H9 (cell line): ENCODE results near the gene FSIP1. TPM values are rescaled to one million over a fixed set of nuclear protein-coding genes. Genes with fewer than 3 reads are reported as not detected.

Experiments
- DNase-seq: peaks from one replicate; pipeline ENCODE4 v3.0.0-alpha.2; 2017
- H2AFZ ChIP-seq: one replicate; pipeline ENCODE4 v1.6.1; 2013; ENCODE audit warnings: mild to moderate bottlenecking, low read length, control low read depth, moderate library complexity
- H2AK5ac ChIP-seq: 2 replicates; pipeline ENCODE4 v1.6.1; 2013; ENCODE audit warnings: low read length, control low read depth, mixed read lengths; ENCODE audit not compliant: insufficient read length
- H2BK120ac ChIP-seq: one replicate; pipeline ENCODE4 v1.6.1; 2013; ENCODE audit warnings: low read depth, mild to moderate bottlenecking, low read length, control low read depth, inconsistent platforms; ENCODE audit not compliant: poor library complexity, severe bottlenecking
- H2BK12ac ChIP-seq: 2 replicates; pipeline ENCODE4 v1.6.1; 2013; ENCODE audit warnings: low read length, control low read depth, mixed read lengths, low read depth; ENCODE audit not compliant: insufficient read length
- H2BK15ac ChIP-seq: 2 replicates; pipeline ENCODE4 v1.6.1; 2013; ENCODE audit warnings: low read depth, low read length, control low read depth
- H2BK20ac ChIP-seq: one replicate; pipeline ENCODE4 v1.6.1; 2013; ENCODE audit warnings: low read depth, mild to moderate bottlenecking, low read length, control low read depth, inconsistent platforms; ENCODE audit not compliant: poor library complexity, severe bottlenecking
- H2BK5ac ChIP-seq: 2 replicates; pipeline ENCODE4 v1.6.1; 2013; ENCODE audit warnings: low read length, control low read depth, mixed read lengths; ENCODE audit not compliant: insufficient read length
- H3K14ac ChIP-seq: 2 replicates; pipeline ENCODE4 v1.6.1; 2013; ENCODE audit warnings: low read length, control low read depth; ENCODE audit not compliant: insufficient read depth
- H3K18ac ChIP-seq: 2 replicates; pipeline ENCODE4 v1.6.1; 2013; ENCODE audit warnings: low read depth, mild to moderate bottlenecking, mixed read lengths, low read length, control low read depth; ENCODE audit not compliant: insufficient read length
- H3K23ac ChIP-seq: 2 replicates; pipeline ENCODE4 v1.6.1; 2013; ENCODE audit warnings: low read length, control low read depth, mixed read lengths, low read depth; ENCODE audit not compliant: insufficient read length
- H3K23me2 ChIP-seq: 2 replicates; pipeline ENCODE4 v1.6.1; 2013; ENCODE audit warnings: low read depth, mild to moderate bottlenecking, mixed read lengths, low read length, control low read depth; ENCODE audit not compliant: insufficient read length, poor library complexity, severe bottlenecking
- H3K27ac ChIP-seq: 2 replicates; pipeline ENCODE4 v1.5.1; 2013; ENCODE audit warnings: low read length, control low read depth, mixed read lengths, low read depth; ENCODE audit not compliant: insufficient read length
- H3K27me3 ChIP-seq: 2 replicates; pipeline ENCODE4 v1.6.1; 2013; ENCODE audit warnings: low read length, control low read depth, inconsistent platforms; ENCODE audit not compliant: insufficient read depth
- H3K4ac ChIP-seq: 2 replicates; pipeline ENCODE4 v1.6.1; 2013; ENCODE audit warnings: low read depth, mild to moderate bottlenecking, control low read depth, inconsistent platforms, low read length, moderate library complexity
- H3K4me1 ChIP-seq: 2 replicates; pipeline ENCODE4 v1.6.1; 2013; ENCODE audit warnings: low read length, control low read depth, inconsistent platforms; ENCODE audit not compliant: insufficient read depth
- H3K4me2 ChIP-seq: 2 replicates; pipeline ENCODE4 v1.6.1; 2013; ENCODE audit warnings: low read length, control low read depth, mixed read lengths; ENCODE audit not compliant: insufficient read length, insufficient read depth
- H3K56ac ChIP-seq: 2 replicates; pipeline ENCODE4 v1.6.1; 2013; ENCODE audit warnings: low read depth, mild to moderate bottlenecking, mixed read lengths, low read length, control low read depth; ENCODE audit not compliant: insufficient read length
- H3K79me1 ChIP-seq: 2 replicates; pipeline ENCODE4 v1.6.1; 2013; ENCODE audit warnings: low read depth, mild to moderate bottlenecking, moderate library complexity, low read length, control low read depth, inconsistent platforms; ENCODE audit not compliant: insufficient read depth, poor library complexity, severe bottlenecking
- H3K79me2 ChIP-seq: 2 replicates; pipeline ENCODE4 v1.6.1; 2013; ENCODE audit warnings: low read length, control low read depth, inconsistent platforms; ENCODE audit not compliant: insufficient read depth
- H3K9ac ChIP-seq: 2 replicates; pipeline ENCODE4 v1.6.1; 2013; ENCODE audit warnings: low read length, control low read depth, mixed read lengths; ENCODE audit not compliant: insufficient read length; ENCODE audit errors: extremely low read depth
- H3K9me3 ChIP-seq: one replicate; pipeline ENCODE4 v1.6.1; 2013; ENCODE audit warnings: low read depth, low read length, inconsistent platforms; ENCODE audit not compliant: control insufficient read depth
- H3T11ph ChIP-seq: one replicate; pipeline ENCODE4 v1.6.1; 2013; ENCODE audit warnings: mild to moderate bottlenecking, low read length, control low read depth, inconsistent platforms
- H4K20me1 ChIP-seq: one replicate; pipeline ENCODE4 v1.6.1; 2013; ENCODE audit not compliant: control insufficient read depth, insufficient read length, insufficient read depth
- H4K5ac ChIP-seq: 2 replicates; pipeline ENCODE4 v1.6.1; 2013; ENCODE audit warnings: low read depth, mild to moderate bottlenecking, mixed read lengths, low read length, control low read depth; ENCODE audit not compliant: insufficient read length
- H4K8ac ChIP-seq: replicated peaks from 2 replicates; pipeline ENCODE4 v1.6.1; 2013; ENCODE audit warnings: low read length, control low read depth, mixed read lengths, low read depth; ENCODE audit not compliant: insufficient read length
- H4K91ac ChIP-seq: 2 replicates; pipeline ENCODE4 v1.6.1; 2013; ENCODE audit warnings: low read depth, mild to moderate bottlenecking, moderate library complexity, mixed read lengths, low read length, control low read depth; ENCODE audit not compliant: insufficient read length
- H3K27ac Mint-ChIP-seq, 3 experiments: 2 replicates in 2 of 3; 3 replicates in 1 of 3; pipeline ENCODE4 v1.8.0; 2020 to 2021; ENCODE audit warnings: mixed read lengths in 3 of 3, mild to moderate bottlenecking in 1 of 3, moderate library complexity in 1 of 3
- H3K27me3 Mint-ChIP-seq: 2 replicates; pipeline ENCODE4 v1.8.0; 2021; ENCODE audit warnings: low read depth, mild to moderate bottlenecking, moderate library complexity, mixed read lengths
- H3K36me3 Mint-ChIP-seq, 3 experiments: 2 replicates in 2 of 3; 3 replicates in 1 of 3; pipeline ENCODE4 v1.8.0; 2020 to 2021; ENCODE audit warnings: low read depth in 3 of 3, mixed read lengths in 3 of 3; ENCODE audit not compliant: insufficient read depth in 1 of 3
- H3K4me1 Mint-ChIP-seq, 2 experiments: 2 replicates each; pipeline ENCODE4 v1.8.0; 2020; ENCODE audit warnings: mixed read lengths in 2 of 2
- H3K4me3 Mint-ChIP-seq, 2 experiments: 2 replicates in 1 of 2; 3 replicates in 1 of 2; pipeline ENCODE4 v1.8.0; 2020 to 2021; ENCODE audit warnings: mild to moderate bottlenecking in 2 of 2, mixed read lengths in 2 of 2, moderate library complexity in 1 of 2
- H3K9me3 Mint-ChIP-seq, 2 experiments: 2 replicates in 1 of 2; 3 replicates in 1 of 2; pipeline ENCODE4 v1.8.0; 2020; ENCODE audit warnings: mild to moderate bottlenecking in 2 of 2, mixed read lengths in 2 of 2, moderate library complexity in 1 of 2
- WGBS: extraction: QIAGEN DNeasy Blood & Tissue Kit; methylation state at CpG from one replicate; pipeline ENCODE4 v1.1.7; 2013; ENCODE audit warnings: missing lambda C conversion rate, low lambda C conversion rate, mixed read lengths; ENCODE audit not compliant: insufficient read length; ENCODE audit errors: extremely low coverage; 5-methylcytosine and 5-hydroxymethylcytosine counted together
- total RNA-seq: library from RNA; stranded (reverse); gene quantifications from 2 replicates; pipeline ENCODE4 v1.2.1, GENCODE V29; 2021
- TF ChIP-seq, protein P1 (sequence below): fragments of 200-600 bp; sonication (generic); conservative IDR thresholded peaks from 3 replicates; pipeline ENCODE4 v1.8.0; 2021; ENCODE audit warnings: antibody characterized with exemption, mild to moderate bottlenecking

Gene FSIP1
- total RNA-seq, 1 experiment from 2014 or later, result 0.96 TPM

DNA sequence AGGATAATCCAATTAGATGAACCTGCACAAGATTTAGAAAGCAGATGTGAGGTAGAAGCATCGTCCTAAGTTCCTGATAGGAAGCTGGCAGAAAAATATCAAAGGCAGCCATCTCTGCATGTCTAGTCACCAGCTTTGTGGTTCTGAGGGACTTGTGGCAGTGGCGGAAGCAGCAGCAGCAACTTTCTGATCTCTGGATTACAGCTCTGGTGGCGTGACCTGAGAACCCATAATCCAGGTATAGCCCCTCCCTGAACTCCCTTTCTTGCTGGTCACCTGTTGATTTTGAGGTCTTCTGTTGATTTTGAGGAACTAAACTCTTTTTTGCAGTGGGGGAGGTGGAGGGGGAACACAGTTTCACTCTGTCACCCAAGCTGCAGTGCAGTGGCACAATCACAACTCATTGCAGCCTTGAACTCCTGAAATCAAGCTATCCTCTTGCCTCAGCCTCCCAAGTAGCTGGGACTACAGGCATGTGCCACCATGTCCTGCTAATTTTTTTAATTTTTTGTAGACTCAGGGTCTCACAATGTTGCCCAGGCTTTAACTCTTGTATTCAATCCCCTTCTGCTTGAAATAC, 7.9 kb downstream of the FSIP1 start:
- H3K27me3 Mint-ChIP-seq, result no peaks in the 10 kb centered on the region
- H3T11ph ChIP-seq, result no peak overlapping the region

More for the DNA sequence above, 7.9 kb downstream of the FSIP1 start:
- H3K79me1 ChIP-seq, result no peaks in the 10 kb centered on the region
- Mint-ChIP-seq H3K4me3 (no peak overlapping the region), H3K36me3 (peaks cover 0 to 2% (median 0%) of the 10 kb centered on the region in 3 experiments; a peak in 2 of 7 replicates), H3K4me1 (peaks cover 18 to 26% of the 10 kb centered on the region in 2 experiments), H3K9me3 (no peaks in the 10 kb centered on the region; a peak in 1 of 5 replicates), H3K27ac (no peak overlapping the region)
- H3K18ac ChIP-seq, result no peak overlapping the region
- no peak overlapping the region for H3K23ac ChIP-seq
- no peak overlapping the region for H3K27ac ChIP-seq
- no peak overlapping the region for H2BK20ac ChIP-seq
- no peaks in the 10 kb centered on the region for H4K20me1 ChIP-seq
- H3K56ac ChIP-seq, result no peak overlapping the region
- no peak for DNase-seq
- no peaks in the 10 kb centered on the region; the same call in 1 of the 2 replicates for H3K4me1 ChIP-seq
- no peak overlapping the region for H3K9ac ChIP-seq
- no peak overlapping the region for H2AK5ac ChIP-seq
- no CpG with 5 or more reads among the region's 3 CpGs for WGBS
- no peak overlapping the region for H4K5ac ChIP-seq
- no peaks in the 10 kb centered on the region for H3K23me2 ChIP-seq
- no peak overlapping the region for H2BK15ac ChIP-seq
- no peak overlapping the region for H3K14ac ChIP-seq
- no peak overlapping the region for H3K4me2 ChIP-seq
- TF ChIP-seq, protein P1, sequence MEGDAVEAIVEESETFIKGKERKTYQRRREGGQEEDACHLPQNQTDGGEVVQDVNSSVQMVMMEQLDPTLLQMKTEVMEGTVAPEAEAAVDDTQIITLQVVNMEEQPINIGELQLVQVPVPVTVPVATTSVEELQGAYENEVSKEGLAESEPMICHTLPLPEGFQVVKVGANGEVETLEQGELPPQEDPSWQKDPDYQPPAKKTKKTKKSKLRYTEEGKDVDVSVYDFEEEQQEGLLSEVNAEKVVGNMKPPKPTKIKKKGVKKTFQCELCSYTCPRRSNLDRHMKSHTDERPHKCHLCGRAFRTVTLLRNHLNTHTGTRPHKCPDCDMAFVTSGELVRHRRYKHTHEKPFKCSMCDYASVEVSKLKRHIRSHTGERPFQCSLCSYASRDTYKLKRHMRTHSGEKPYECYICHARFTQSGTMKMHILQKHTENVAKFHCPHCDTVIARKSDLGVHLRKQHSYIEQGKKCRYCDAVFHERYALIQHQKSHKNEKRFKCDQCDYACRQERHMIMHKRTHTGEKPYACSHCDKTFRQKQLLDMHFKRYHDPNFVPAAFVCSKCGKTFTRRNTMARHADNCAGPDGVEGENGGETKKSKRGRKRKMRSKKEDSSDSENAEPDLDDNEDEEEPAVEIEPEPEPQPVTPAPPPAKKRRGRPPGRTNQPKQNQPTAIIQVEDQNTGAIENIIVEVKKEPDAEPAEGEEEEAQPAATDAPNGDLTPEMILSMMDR, result no peak
- H2BK12ac ChIP-seq, result no peak overlapping the region
- H3K79me2 ChIP-seq, result no peaks in the 10 kb centered on the region
- H4K8ac ChIP-seq, result no peak overlapping the region
- H2BK5ac ChIP-seq, result no peak overlapping the region
- H3K9me3 ChIP-seq, result no peaks in the 10 kb centered on the region
- H2AFZ ChIP-seq, result no peak overlapping the region
- H4K91ac ChIP-seq, result no peak overlapping the region
- no peaks in the 10 kb centered on the region for H3K27me3 ChIP-seq
- no peak overlapping the region for H3K4ac ChIP-seq
- no peak overlapping the region for H2BK120ac ChIP-seq
